Smooth muscle cell (in vitro differentiated cells): ENCODE results near the gene INF2. TPM values are rescaled to one million over a fixed set of nuclear protein-coding genes. Genes with fewer than 3 reads are reported as not detected.

Source experiments
- DNase-seq: peaks from one replicate; lab custom pipeline; 2025; ENCODE audit not compliant: unreplicated experiment; lab: John Stamatoyannopoulos, UW
- H2AFZ ChIP-seq: fragments of 200-600 bp; sonication (generic); 2 replicates; pipeline ENCODE4 v1.6.0; 2016; ENCODE audit warnings: antibody characterized with exemption, low read depth, mild to moderate bottlenecking
- H3F3A ChIP-seq: fragments of 200-600 bp; sonication (generic); 2 replicates; pipeline ENCODE4 v1.6.0; 2017; ENCODE audit warnings: antibody characterized with exemption, low read depth
- H3K27ac ChIP-seq: fragments of 200-600 bp; sonication (generic); 2 replicates; pipeline ENCODE4 v1.5.1; 2016; ENCODE audit warnings: low read depth, mild to moderate bottlenecking
- H3K27me3 ChIP-seq: fragments of 200-600 bp; sonication (generic); 2 replicates; pipeline ENCODE4 v1.6.1; 2016; ENCODE audit warnings: low read depth, mild to moderate bottlenecking
- H3K36me3 ChIP-seq: fragments of 200-600 bp; sonication (generic); 2 replicates; pipeline ENCODE4 v1.5.1; 2016; ENCODE audit warnings: low read depth
- H3K4me1 ChIP-seq: fragments of 200-600 bp; sonication (generic); 2 replicates; pipeline ENCODE4 v1.5.1; 2016; ENCODE audit warnings: low read depth
- H3K4me2 ChIP-seq: fragments of 200-600 bp; sonication (generic); 2 replicates; pipeline ENCODE4 v1.6.0; 2016; ENCODE audit warnings: mild to moderate bottlenecking
- H3K4me3 ChIP-seq: fragments of 200-600 bp; sonication (generic); 2 replicates; pipeline ENCODE4 v1.5.1; 2016; ENCODE audit warnings: mild to moderate bottlenecking
- H3K79me2 ChIP-seq: fragments of 200-600 bp; sonication (generic); 2 replicates; pipeline ENCODE4 v1.6.0; 2016; ENCODE audit warnings: low read depth, mild to moderate bottlenecking
- H3K9ac ChIP-seq: fragments of 200-600 bp; sonication (generic); 2 replicates; pipeline ENCODE4 v1.6.0; 2016; ENCODE audit warnings: low read depth
- H3K9me3 ChIP-seq: fragments of 200-600 bp; sonication (generic); replicated peaks from 2 replicates; pipeline ENCODE4 v1.5.1; 2016; ENCODE audit warnings: low read depth
- H4K20me1 ChIP-seq: fragments of 200-600 bp; sonication (generic); 2 replicates; pipeline ENCODE4 v1.6.0; 2016; ENCODE audit warnings: low read depth
- CTCF ChIP-seq: fragments of 200-600 bp; sonication (generic); IDR thresholded peaks from 2 replicates; pipeline ENCODE4 v1.5.1; 2017; ENCODE audit warnings: borderline replicate concordance, mild to moderate bottlenecking, antibody characterized with exemption; ENCODE audit not compliant: insufficient read depth, poor library complexity, severe bottlenecking
- WGBS: methylation state at CpG from one replicate; pipeline ENCODE4 v1.1.7; 2016; ENCODE audit warnings: low lambda C conversion rate; 5-methylcytosine and 5-hydroxymethylcytosine counted together
- polyA plus RNA-seq: library from polyadenylated mRNA; unstranded; fragments of >200 nt; fragmentation: Nextera tagmentation; extraction: Ambion mirVana; gene quantifications from 2 replicates; pipeline ENCODE4 v1.2.1, GENCODE V29; 2016
- total RNA-seq: library from RNA; depleted of rRNA; stranded (reverse); fragments of >200 nt; gene quantifications from 2 replicates; pipeline ENCODE4 v1.2.3, GENCODE V29; 2014

Gene INF2
- total and polyA plus RNA-seq, 2 experiments from 2014 or later: 19.9 to 29.8 TPM

- H3K4me1 ChIP-seq: no peaks in the 10 kb centered on the region
- no peaks in the 10 kb centered on the region for H3K9me3 ChIP-seq
- H2AFZ ChIP-seq: no peak overlapping the region
- H3F3A ChIP-seq: no peaks in the 10 kb centered on the region
- no peak overlapping the region for H3K4me3 ChIP-seq
- no peak overlapping the region for H3K27ac ChIP-seq
- H4K20me1 ChIP-seq: no peaks in the 10 kb centered on the region
- DNase-seq: no peak
- H3K36me3 ChIP-seq: no peaks in the 10 kb centered on the region
- no peaks in the 10 kb centered on the region for H3K27me3 ChIP-seq
- no peaks in the 10 kb centered on the region for H3K79me2 ChIP-seq
- no peak overlapping the region for H3K4me2 ChIP-seq
- H3K9ac ChIP-seq: no peak overlapping the region
- TF ChIP-seq CTCF: no peak
- WGBS: 96% methylated on average over 26 of the region's 31 CpGs
These were observed 25.3 kb downstream of the INF2 start for GRCh38 chr14:104714681-104715080.

GRCh38 chr14:104715416-104715815 lies 26.0 kb downstream of the INF2 start:
- H3K36me3 ChIP-seq: no peaks in the 10 kb centered on the region
- H3K79me2 ChIP-seq: no peaks in the 10 kb centered on the region
- no peaks in the 10 kb centered on the region for H3K9me3 ChIP-seq
- no peaks in the 10 kb centered on the region for H3K27me3 ChIP-seq
- no peak overlapping the region for H3K4me2 ChIP-seq
- no peak overlapping the region for H3K9ac ChIP-seq
- H3K4me3 ChIP-seq: no peak overlapping the region
- no peaks in the 10 kb centered on the region for H3F3A ChIP-seq
- TF ChIP-seq CTCF: no peak
- no peaks in the 10 kb centered on the region for H4K20me1 ChIP-seq
- no peaks in the 10 kb centered on the region for H3K4me1 ChIP-seq
- DNase-seq: no peak
- H2AFZ ChIP-seq: no peak overlapping the region
- 93% methylated on average over 10 of the region's 18 CpGs for WGBS
- no peak overlapping the region for H3K27ac ChIP-seq

GRCh38 chr14:104715871-104716270 lies 26.5 kb downstream of the INF2 start:
- no peaks in the 10 kb centered on the region for H3K36me3 ChIP-seq
- no peak overlapping the region for H2AFZ ChIP-seq
- H4K20me1 ChIP-seq: no peaks in the 10 kb centered on the region
- WGBS: 96% methylated on average over 12 of the region's 12 CpGs
- no peak for DNase-seq
- H3K9ac ChIP-seq: no peak overlapping the region
- H3F3A ChIP-seq: no peaks in the 10 kb centered on the region
- no peaks in the 10 kb centered on the region for H3K79me2 ChIP-seq
- H3K4me3 ChIP-seq: no peak overlapping the region
- H3K4me2 ChIP-seq: no peak overlapping the region
- H3K4me1 ChIP-seq: no peaks in the 10 kb centered on the region
- no peaks in the 10 kb centered on the region for H3K9me3 ChIP-seq
- no peak for TF ChIP-seq CTCF
- no peaks in the 10 kb centered on the region for H3K27me3 ChIP-seq
- no peak overlapping the region for H3K27ac ChIP-seq

- H3K79me2 ChIP-seq: no peaks in the 10 kb centered on the region
- TF ChIP-seq CTCF: no peak
- H3K4me1 ChIP-seq: no peaks in the 10 kb centered on the region
- H3K4me3 ChIP-seq: no peak overlapping the region
- no peak overlapping the region for H3K27ac ChIP-seq
- H4K20me1 ChIP-seq: peaks cover 8% of the 10 kb centered on the region
- H3K27me3 ChIP-seq: no peaks in the 10 kb centered on the region
- no peaks in the 10 kb centered on the region for H3F3A ChIP-seq
- H3K9me3 ChIP-seq: no peaks in the 10 kb centered on the region
- 95% methylated on average over 6 of the region's 22 CpGs for WGBS
- DNase-seq: no peak
- H3K4me2 ChIP-seq: no peak overlapping the region
- H3K9ac ChIP-seq: no peak overlapping the region
- no peaks in the 10 kb centered on the region for H3K36me3 ChIP-seq
- H2AFZ ChIP-seq: no peak overlapping the region
These were observed 27.7 kb downstream of the INF2 start for GRCh38 chr14:104717137-104717536.
